ENCODE measurements around the gene LMOD3.

The LMOD3 gene

DNA sequence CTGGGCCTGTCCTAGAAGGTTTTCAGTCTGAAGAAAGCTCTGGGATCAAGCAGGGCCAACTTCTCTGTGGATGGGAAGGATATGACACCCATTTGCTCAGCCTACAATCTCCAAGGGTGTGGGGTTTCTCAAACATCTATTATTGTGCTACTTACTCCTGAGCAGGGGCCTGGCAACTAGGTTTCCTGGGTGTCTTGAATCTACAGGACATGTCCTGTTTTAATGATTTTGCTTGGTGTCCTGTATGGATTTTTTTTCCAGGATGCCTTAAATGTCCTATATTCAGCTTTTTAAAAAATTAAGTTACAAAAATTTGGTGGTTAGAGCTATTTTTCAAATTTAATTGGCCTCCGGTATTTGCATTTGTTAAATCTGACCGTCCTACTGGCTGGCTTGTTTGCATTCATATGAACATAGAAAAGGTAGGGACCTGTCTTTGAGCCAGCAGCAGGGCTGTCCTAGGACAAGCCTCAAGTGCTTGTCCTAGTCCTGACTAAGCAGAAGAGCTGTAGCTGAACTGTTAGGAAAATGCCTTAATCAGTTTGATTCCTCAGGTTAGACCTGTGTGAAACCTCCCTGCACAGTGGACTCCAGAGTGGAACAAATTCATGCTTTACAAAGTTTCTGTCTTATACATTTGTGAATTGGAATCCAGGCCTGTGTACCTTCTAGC is 40.0 kb upstream of the LMOD3 start:
- H3K27me3 ChIP-seq (ENCODE audit: control insufficient read depth, insufficient read depth, low read length): no peaks in the 10 kb centered on the region
- no peaks in the 10 kb centered on the region for H3K36me3 ChIP-seq (ENCODE audit: control insufficient read depth, insufficient read depth, low read length)
- no peak overlapping the region for H3K4me2 ChIP-seq (ENCODE audit: low read length)
- no peak overlapping the region for H2AFZ ChIP-seq
- no peaks in the 10 kb centered on the region for H3K4me1 ChIP-seq
- no peak overlapping the region for H3K9ac ChIP-seq
- H3K27ac ChIP-seq: no peak overlapping the region
- H3K79me2 ChIP-seq: no peaks in the 10 kb centered on the region
- no peak overlapping the region for H3K4me3 ChIP-seq (ENCODE audit: low read depth, low read length)
- TF ChIP-seq, protein P1, sequence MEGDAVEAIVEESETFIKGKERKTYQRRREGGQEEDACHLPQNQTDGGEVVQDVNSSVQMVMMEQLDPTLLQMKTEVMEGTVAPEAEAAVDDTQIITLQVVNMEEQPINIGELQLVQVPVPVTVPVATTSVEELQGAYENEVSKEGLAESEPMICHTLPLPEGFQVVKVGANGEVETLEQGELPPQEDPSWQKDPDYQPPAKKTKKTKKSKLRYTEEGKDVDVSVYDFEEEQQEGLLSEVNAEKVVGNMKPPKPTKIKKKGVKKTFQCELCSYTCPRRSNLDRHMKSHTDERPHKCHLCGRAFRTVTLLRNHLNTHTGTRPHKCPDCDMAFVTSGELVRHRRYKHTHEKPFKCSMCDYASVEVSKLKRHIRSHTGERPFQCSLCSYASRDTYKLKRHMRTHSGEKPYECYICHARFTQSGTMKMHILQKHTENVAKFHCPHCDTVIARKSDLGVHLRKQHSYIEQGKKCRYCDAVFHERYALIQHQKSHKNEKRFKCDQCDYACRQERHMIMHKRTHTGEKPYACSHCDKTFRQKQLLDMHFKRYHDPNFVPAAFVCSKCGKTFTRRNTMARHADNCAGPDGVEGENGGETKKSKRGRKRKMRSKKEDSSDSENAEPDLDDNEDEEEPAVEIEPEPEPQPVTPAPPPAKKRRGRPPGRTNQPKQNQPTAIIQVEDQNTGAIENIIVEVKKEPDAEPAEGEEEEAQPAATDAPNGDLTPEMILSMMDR (IDR thresholded peaks at IDR 0.05): no peak
- no peaks in the 10 kb centered on the region for H3K9me3 ChIP-seq (ENCODE audit: control insufficient read depth, low read length)

DNA sequence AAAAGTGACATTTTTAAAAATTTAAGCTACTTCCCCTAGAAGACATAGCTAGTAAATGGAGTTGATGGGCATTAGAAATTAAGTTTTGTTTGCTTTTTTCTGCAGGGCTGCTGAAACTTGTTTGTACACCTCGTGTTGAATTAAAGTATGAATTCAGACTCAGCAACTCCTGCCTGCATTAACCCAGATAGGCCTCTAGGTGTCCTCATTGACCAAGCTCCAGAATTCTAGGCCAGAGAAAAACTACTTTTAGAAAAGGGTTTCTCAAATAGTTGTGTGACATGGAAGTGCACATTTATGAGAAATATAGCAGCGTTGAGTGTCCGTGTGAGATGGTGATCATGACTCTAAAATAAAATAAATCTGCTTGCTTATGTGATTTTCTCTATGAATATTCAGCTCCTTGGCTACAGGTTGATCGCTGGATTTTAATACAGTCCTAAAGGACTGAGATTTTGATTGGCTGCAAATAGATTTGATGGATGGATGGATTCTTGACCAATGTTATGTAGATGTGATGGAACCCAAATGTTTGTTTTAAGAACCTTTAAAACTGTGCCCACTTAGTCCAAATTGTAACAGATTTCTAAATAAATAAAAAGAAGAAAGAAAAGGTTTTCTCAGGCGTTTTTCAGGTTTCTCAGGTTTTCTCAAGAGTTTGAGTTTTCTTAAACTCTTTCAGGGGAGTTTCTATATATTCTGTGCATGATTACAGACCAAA is 39.4 kb upstream of the LMOD3 start:
- Histone ChIP-seq H3K9ac (no peak overlapping the region), H3K9me3 (ENCODE audit: control insufficient read depth, low read length) (no peaks in the 10 kb centered on the region), H3K27me3 (ENCODE audit: control insufficient read depth, insufficient read depth, low read length) (no peaks in the 10 kb centered on the region), H2AFZ (no peak overlapping the region), H3K4me3 (ENCODE audit: low read depth, low read length) (no peak overlapping the region), H3K4me2 (ENCODE audit: low read length) (no peak overlapping the region), H3K27ac (no peak overlapping the region), H3K4me1 (no peaks in the 10 kb centered on the region), H3K79me2 (no peaks in the 10 kb centered on the region), H3K36me3 (ENCODE audit: control insufficient read depth, insufficient read depth, low read length) (no peaks in the 10 kb centered on the region)
- TF ChIP-seq, protein P1 (IDR thresholded peaks at IDR 0.05): peak; percentile 93

DNA sequence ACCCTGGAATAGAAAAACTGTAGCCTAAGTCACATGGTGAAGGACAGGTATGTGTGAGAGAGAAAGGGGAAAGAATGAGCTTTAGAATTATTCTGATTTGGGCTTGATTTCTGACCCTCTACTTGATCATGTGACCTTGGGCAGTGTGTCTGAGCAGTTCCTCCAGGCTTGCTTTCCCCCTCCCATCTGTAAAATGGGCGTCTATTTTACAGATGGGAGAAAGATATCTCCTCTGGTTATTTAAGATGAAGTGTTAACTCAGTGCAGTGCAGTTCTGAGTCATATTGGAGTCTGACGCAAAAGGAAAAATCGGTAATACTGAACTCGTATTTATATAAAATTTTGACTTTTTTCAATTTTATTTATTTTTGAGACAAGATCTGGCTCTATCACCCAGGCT is 38.1 kb upstream of the LMOD3 start:
- H3K27me3 ChIP-seq (ENCODE audit: control insufficient read depth, insufficient read depth, low read length): no peaks in the 10 kb centered on the region
- H3K4me3 ChIP-seq (ENCODE audit: low read depth, low read length): no peak overlapping the region
- no peak overlapping the region for H3K9ac ChIP-seq
- H3K79me2 ChIP-seq: no peaks in the 10 kb centered on the region
- no peaks in the 10 kb centered on the region for H3K36me3 ChIP-seq (ENCODE audit: control insufficient read depth, insufficient read depth, low read length)
- H3K27ac ChIP-seq: no peak overlapping the region
- no peaks in the 10 kb centered on the region for H3K9me3 ChIP-seq (ENCODE audit: control insufficient read depth, low read length)
- H3K4me1 ChIP-seq: no peaks in the 10 kb centered on the region
- H3K4me2 ChIP-seq (ENCODE audit: low read length): no peak overlapping the region
- H2AFZ ChIP-seq: no peak overlapping the region
- TF ChIP-seq, protein P1 (IDR thresholded peaks at IDR 0.05): no peak

DNA sequence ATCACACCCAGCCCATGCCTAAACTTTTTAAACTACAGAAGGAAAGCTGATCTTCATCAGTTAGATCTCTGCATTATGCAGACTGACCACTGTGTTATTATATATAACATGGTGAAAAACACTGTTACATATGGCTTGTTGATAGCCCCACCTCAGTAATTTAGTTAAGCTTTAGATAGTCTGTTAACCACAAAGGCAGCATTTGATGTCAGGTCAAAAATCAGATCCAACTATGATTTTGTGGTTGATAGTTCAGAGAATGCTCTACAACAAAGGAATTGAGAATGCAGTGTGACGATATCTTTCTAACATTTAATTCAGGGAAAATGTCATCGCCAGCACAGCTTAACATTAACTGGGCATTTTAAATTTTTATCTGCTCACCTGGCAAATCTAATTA is 37.7 kb upstream of the LMOD3 start:
- Histone ChIP-seq H3K9ac (no peak overlapping the region), H3K9me3 (ENCODE audit: control insufficient read depth, low read length) (no peaks in the 10 kb centered on the region), H3K36me3 (ENCODE audit: control insufficient read depth, insufficient read depth, low read length) (no peaks in the 10 kb centered on the region), H3K27ac (no peak overlapping the region), H2AFZ (no peak overlapping the region), H3K4me1 (no peaks in the 10 kb centered on the region), H3K79me2 (no peaks in the 10 kb centered on the region), H3K4me3 (ENCODE audit: low read depth, low read length) (no peak overlapping the region), H3K4me2 (ENCODE audit: low read length) (no peak overlapping the region), H3K27me3 (ENCODE audit: control insufficient read depth, insufficient read depth, low read length) (no peaks in the 10 kb centered on the region)
- TF ChIP-seq, protein P1 (IDR thresholded peaks at IDR 0.05): no peak
